MCF 10A (cell line): ENCODE data around the gene KAZN. TPM values are rescaled to one million over a fixed set of nuclear protein-coding genes. Genes with fewer than 3 reads are reported as not detected.

Experiments used
- BruUV-seq: library from RNA; stranded (reverse); fragments of 400-500 nt; replicated peaks from 2 replicates; lab custom pipeline; 2021; lab: Mats Ljungman, UMichigan
- CTCF ChIA-PET: fragments of 300-600 bp; sonication (Branson Sonifier 250); formaldehyde crosslinking; extraction: SDS; loops from one replicate; lab custom pipeline; 2021; ENCODE audit warnings: antibody characterized with exemption, inconsistent platforms; lab: Yijun Ruan, JAX
- POLR2A ChIA-PET: fragments of 300-600, 350-650 bp; sonication (Branson Sonifier 250); formaldehyde crosslinking; extraction: SDS; loops from one replicate; lab custom pipeline; 2020; ENCODE audit warnings: antibody characterized with exemption, inconsistent platforms; lab: Yijun Ruan, JAX
- DNase-seq: peaks from one replicate; pipeline ENCODE4 v3.0.0-alpha.2; 2018; ENCODE audit not compliant: unreplicated experiment
- H3K27ac Mint-ChIP-seq: one replicate; pipeline ENCODE4 v1.8.0; 2022; ENCODE audit warnings: mild to moderate bottlenecking, low read depth, mixed read lengths; ENCODE audit not compliant: unreplicated experiment
- H3K27me3 Mint-ChIP-seq: one replicate; pipeline ENCODE4 v1.8.0; 2022; ENCODE audit warnings: mixed read lengths; ENCODE audit not compliant: insufficient read depth, unreplicated experiment
- H3K36me3 Mint-ChIP-seq: one replicate; pipeline ENCODE4 v1.8.0; 2022; ENCODE audit warnings: mild to moderate bottlenecking, moderate library complexity, mixed read lengths; ENCODE audit not compliant: insufficient read depth, unreplicated experiment
- H3K4me1 Mint-ChIP-seq: one replicate; pipeline ENCODE4 v1.8.0; 2022; ENCODE audit warnings: mixed read lengths; ENCODE audit not compliant: insufficient read depth, unreplicated experiment
- H3K4me3 Mint-ChIP-seq: one replicate; pipeline ENCODE4 v1.8.0; 2022; ENCODE audit warnings: mild to moderate bottlenecking, moderate library complexity, mixed read lengths; ENCODE audit not compliant: unreplicated experiment
- H3K9me3 Mint-ChIP-seq: one replicate; pipeline ENCODE4 v1.8.0; 2022; ENCODE audit warnings: mixed read lengths; ENCODE audit not compliant: unreplicated experiment
- CTCF ChIP-seq: fragments of 200-600 bp; IDR thresholded peaks from one replicate; pipeline ENCODE4 v1.8.0; 2022; ENCODE audit warnings: antibody characterized with exemption, mild to moderate bottlenecking; ENCODE audit not compliant: unreplicated experiment
- intact Hi-C: fragments of 100-400 bp; cut with micrococcal nuclease; formaldehyde crosslinking; loops from 2 replicates; pipeline ENCODE4 v1.14.1; 2022
- total RNA-seq: library from RNA; stranded (reverse); gene quantifications from 2 replicates; pipeline ENCODE4 v1.2.3, GENCODE V29; 2022

KAZN gene
- total RNA-seq, 1 experiment from 2014 or later: 3.3 TPM

GRCh38 chr1:14629363-14630014 is 31.0 kb downstream of the KAZN start:
- POLR2A ChIA-PET: no interaction called here
- no TSS peak for BruUV-seq
- CTCF ChIA-PET: interaction anchor here (0.6 kb wide), 2 partner anchors 73 to 399 kb away, joined by 3 to 5 read pairs; no protein-coding TSS in a partner anchor
- H3K36me3 Mint-ChIP-seq: no peaks in the 10 kb centered on the region
- H3K27ac Mint-ChIP-seq: no peak overlapping the region
- intact Hi-C loops: no loop called here
- DNase-seq: no peak
- no peak overlapping the region for H3K4me3 Mint-ChIP-seq
- TF ChIP-seq CTCF: no peak
- H3K9me3 Mint-ChIP-seq: no peaks in the 10 kb centered on the region
- H3K4me1 Mint-ChIP-seq: no peaks in the 10 kb centered on the region
- peaks cover 21% of the 10 kb centered on the region for H3K27me3 Mint-ChIP-seq

- CTCF ChIA-PET: interaction anchor here (0.6 kb wide), 2 partner anchors 11 to 29 kb away, joined by 3 to 4 read pairs; no protein-coding TSS in a partner anchor
- Mint-ChIP-seq H3K4me1 (no peaks in the 10 kb centered on the region), H3K4me3 (no peak overlapping the region), H3K27ac (no peak overlapping the region), H3K9me3 (no peaks in the 10 kb centered on the region), H3K27me3 (peaks cover 34% of the 10 kb centered on the region), H3K36me3 (no peaks in the 10 kb centered on the region)
- no peak for TF ChIP-seq CTCF
- POLR2A ChIA-PET: interaction anchor here (0.6 kb wide), 1 partner anchor 806 kb away, joined by 3 read pairs; no protein-coding TSS in a partner anchor
- intact Hi-C loops: no loop called here
- no peak for DNase-seq
- BruUV-seq: no TSS peak
These were observed 32.5 kb downstream of the KAZN start for GRCh38 chr1:14630986-14631385.

GRCh38 chr1:14631421-14631820 is 32.9 kb downstream of the KAZN start:
- DNase-seq: no peak
- no peak overlapping the region for H3K4me3 Mint-ChIP-seq
- no peaks in the 10 kb centered on the region for H3K9me3 Mint-ChIP-seq
- H3K4me1 Mint-ChIP-seq: no peaks in the 10 kb centered on the region
- CTCF ChIA-PET: interaction anchor here (0.6 kb wide), 1 partner anchor 29 kb away, joined by 4 read pairs; no protein-coding TSS in a partner anchor
- intact Hi-C loops: no loop called here
- H3K36me3 Mint-ChIP-seq: no peaks in the 10 kb centered on the region
- POLR2A ChIA-PET: interaction anchor here (0.6 to 0.8 kb wide), 2 partner anchors 12 to 805 kb away, joined by 3 read pairs; no protein-coding TSS in a partner anchor
- BruUV-seq: no TSS peak
- H3K27me3 Mint-ChIP-seq: peaks cover 38% of the 10 kb centered on the region
- no peak for TF ChIP-seq CTCF
- H3K27ac Mint-ChIP-seq: no peak overlapping the region

- H3K36me3 Mint-ChIP-seq: no peaks in the 10 kb centered on the region
- POLR2A ChIA-PET: no interaction called here
- no peaks in the 10 kb centered on the region for H3K4me1 Mint-ChIP-seq
- H3K27me3 Mint-ChIP-seq: peaks cover 60% of the 10 kb centered on the region
- intact Hi-C loops: no loop called here
- no peak overlapping the region for H3K4me3 Mint-ChIP-seq
- no TSS peak for BruUV-seq
- CTCF ChIA-PET: interaction anchor here (0.7 to 1.0 kb wide), 2 partner anchors 8 to 145 kb away, joined by 3 read pairs; no protein-coding TSS in a partner anchor
- TF ChIP-seq CTCF: no peak
- DNase-seq: no peak
- H3K27ac Mint-ChIP-seq: no peak overlapping the region
- no peaks in the 10 kb centered on the region for H3K9me3 Mint-ChIP-seq
These were observed 36.0 kb downstream of the KAZN start for GRCh38 chr1:14634486-14634885.
